ENCODE results near the gene WLS. TPM values are rescaled to one million over a fixed set of nuclear protein-coding genes. Genes with fewer than 3 reads are reported as not detected.

WLS gene
- total and polyA plus RNA-seq, 3 experiments from 2014 or later, result not detected

GRCh38 chr1:68085752-68086151, 146.6 kb downstream of the WLS start:
- Histone ChIP-seq H3K36me3 (ENCODE audit: insufficient read depth, low read length) (no peaks in the 10 kb centered on the region), H3K27me3 (ENCODE audit: insufficient read depth, low read length, poor library complexity, severe bottlenecking) (no peaks in the 10 kb centered on the region), H3K9me3 (ENCODE audit: low read length) (no peaks in the 10 kb centered on the region), H3K4me1 (ENCODE audit: insufficient read depth, low read length) (no peaks in the 10 kb centered on the region), H3K27ac (ENCODE audit: low read depth, low read length) (no peak overlapping the region), H3K4me3 (ENCODE audit: low read length) (no peak overlapping the region)
- ChIA-PET POLR2A (no interaction called here), CTCF (no interaction called here)
- DNase-seq, result no peak
- Mint-ChIP-seq H3K27me3 (peaks cover 0 to 3% of the 10 kb centered on the region in 2 donors), H3K27ac (no peak overlapping the region), H3K4me3 (no peak overlapping the region), H3K36me3 (no peaks in the 10 kb centered on the region), H3K4me1 (no peaks in the 10 kb centered on the region), H3K9me3 (peaks cover 0 to 12% (median 0%) of the 10 kb centered on the region in 5 donors)

GRCh38 chr1:68083686-68084085, 148.6 kb downstream of the WLS start:
- no peaks in the 10 kb centered on the region for H3K27me3 ChIP-seq (ENCODE audit: insufficient read depth, low read length, poor library complexity, severe bottlenecking)
- no peaks in the 10 kb centered on the region for H3K36me3 ChIP-seq (ENCODE audit: insufficient read depth, low read length)
- H3K4me3 ChIP-seq (ENCODE audit: low read length), result no peak overlapping the region
- peaks cover 0 to 6% (median 0%) of the 10 kb centered on the region in 5 donors for H3K9me3 Mint-ChIP-seq
- H3K9me3 ChIP-seq (ENCODE audit: low read length), result no peaks in the 10 kb centered on the region
- ChIA-PET POLR2A (no interaction called here), CTCF (no interaction called here)
- H3K4me1 ChIP-seq (ENCODE audit: insufficient read depth, low read length), result no peaks in the 10 kb centered on the region
- no peak overlapping the region for H3K27ac Mint-ChIP-seq
- H3K36me3 Mint-ChIP-seq, result no peaks in the 10 kb centered on the region
- no peak for DNase-seq
- no peaks in the 10 kb centered on the region for H3K4me1 Mint-ChIP-seq
- no peak overlapping the region for H3K27ac ChIP-seq (ENCODE audit: low read depth, low read length)
- H3K4me3 Mint-ChIP-seq, result no peak overlapping the region
- peaks cover 0 to 3% of the 10 kb centered on the region in 2 donors for H3K27me3 Mint-ChIP-seq

- H3K9me3 ChIP-seq (ENCODE audit: low read length), result no peaks in the 10 kb centered on the region
- Mint-ChIP-seq H3K9me3 (peaks cover 0 to 7% (median 5%) of the 10 kb centered on the region in 5 donors), H3K27ac (no peak overlapping the region), H3K4me1 (no peaks in the 10 kb centered on the region), H3K36me3 (no peaks in the 10 kb centered on the region), H3K4me3 (no peak overlapping the region), H3K27me3 (peaks cover 0 to 3% of the 10 kb centered on the region in 2 donors)
- no peaks in the 10 kb centered on the region for H3K36me3 ChIP-seq (ENCODE audit: insufficient read depth, low read length)
- ChIA-PET POLR2A (no interaction called here), CTCF (no interaction called here)
- H3K4me3 ChIP-seq (ENCODE audit: low read length), result no peak overlapping the region
- H3K27me3 ChIP-seq (ENCODE audit: insufficient read depth, low read length, poor library complexity, severe bottlenecking), result no peaks in the 10 kb centered on the region
- no peak overlapping the region for H3K27ac ChIP-seq (ENCODE audit: low read depth, low read length)
- no peak for DNase-seq
- no peaks in the 10 kb centered on the region for H3K4me1 ChIP-seq (ENCODE audit: insufficient read depth, low read length)
Observed at GRCh38 chr1:68081775-68082283, 150.5 kb downstream of the WLS start.

- Histone ChIP-seq H3K9me3 (ENCODE audit: low read length) (no peaks in the 10 kb centered on the region), H3K4me1 (ENCODE audit: insufficient read depth, low read length) (no peaks in the 10 kb centered on the region), H3K4me3 (ENCODE audit: low read length) (no peak overlapping the region), H3K27me3 (ENCODE audit: insufficient read depth, low read length, poor library complexity, severe bottlenecking) (no peaks in the 10 kb centered on the region), H3K36me3 (ENCODE audit: insufficient read depth, low read length) (no peaks in the 10 kb centered on the region), H3K27ac (ENCODE audit: low read depth, low read length) (no peak overlapping the region)
- H3K4me1 Mint-ChIP-seq, result no peaks in the 10 kb centered on the region
- H3K4me3 Mint-ChIP-seq, result no peak overlapping the region
- ChIA-PET CTCF (no interaction called here), POLR2A (no interaction called here)
- no peak for DNase-seq
- peaks cover 0 to 3% of the 10 kb centered on the region in 2 donors for H3K27me3 Mint-ChIP-seq
- H3K36me3 Mint-ChIP-seq, result no peaks in the 10 kb centered on the region
- peaks cover 2 to 15% (median 5%) of the 10 kb centered on the region in 5 donors for H3K9me3 Mint-ChIP-seq
- no peak overlapping the region for H3K27ac Mint-ChIP-seq
Observed at GRCh38 chr1:68078647-68079046, 153.7 kb downstream of the WLS start.

Other genes with a start within 250 kb of the WLS start
- under 1 TPM; 0.16 to 0.28 TPM for gene DIRAS3, start 181.9 kb downstream of the WLS start, total RNA-seq
- not detected for gene DIRAS3, start 181.9 kb downstream of the WLS start, polyA plus RNA-seq
- gene RPE65, start 217.4 kb upstream of the WLS start, total RNA-seq, result not detected
- not detected for gene RPE65, start 217.4 kb upstream of the WLS start, polyA plus RNA-seq